Activated naive CD8-positive, alpha-beta T cell treated with anti-CD3 and anti-CD28 coated beads, Interleukin-2, amount 50 U/mL, for 24 hours (primary cell): Measurements from ENCODE around the gene DACH1.

ENCODE experiments used
- ATAC-seq: fragments of 150-1000 bp; cut with Tn5 transposase; one replicate; pipeline ENCODE4 v1.10.0; 2021
- DNase-seq: peaks from one replicate; pipeline ENCODE4 v3.0.0; 2021
- H3K27ac Mint-ChIP-seq: one replicate; pipeline ENCODE4 v1.8.0; 2021; ENCODE audit warnings: mild to moderate bottlenecking, mixed read lengths
- H3K27me3 Mint-ChIP-seq: one replicate; pipeline ENCODE4 v1.8.0; 2021; ENCODE audit warnings: mixed read lengths
- H3K36me3 Mint-ChIP-seq: one replicate; pipeline ENCODE4 v1.8.0; 2021; ENCODE audit warnings: low read depth, mixed read lengths
- H3K4me1 Mint-ChIP-seq: one replicate; pipeline ENCODE4 v1.8.0; 2021; ENCODE audit warnings: mixed read lengths
- H3K4me3 Mint-ChIP-seq: one replicate; pipeline ENCODE4 v1.8.0; 2021; ENCODE audit warnings: mild to moderate bottlenecking, moderate library complexity, mixed read lengths
- H3K9me3 Mint-ChIP-seq: one replicate; pipeline ENCODE4 v1.8.0; 2021; ENCODE audit warnings: mixed read lengths

The DACH1 gene

DNA sequence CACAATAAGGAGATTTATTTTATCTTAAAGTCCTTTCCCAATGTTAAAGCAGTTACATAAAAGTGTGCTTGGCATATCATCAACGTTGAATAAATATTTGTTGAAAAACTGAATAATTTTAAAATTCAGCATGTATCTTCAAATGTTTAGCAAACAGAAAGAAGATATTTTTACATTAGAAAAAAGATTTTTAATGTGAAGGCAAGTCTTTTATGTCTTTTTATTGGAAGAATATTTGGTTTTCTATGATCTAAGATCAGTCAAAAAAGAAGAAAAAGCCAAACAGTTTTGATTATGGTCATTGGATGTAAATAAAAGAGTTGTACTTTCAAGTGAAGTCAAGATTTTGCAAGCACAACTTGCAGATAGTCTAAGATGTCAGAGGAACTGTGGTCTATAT lies 397.4 kb downstream of the DACH1 start:
- Mint-ChIP-seq H3K36me3 (no peaks in the 10 kb centered on the region), H3K4me3 (no peak overlapping the region), H3K4me1 (no peaks in the 10 kb centered on the region), H3K27ac (no peak overlapping the region), H3K9me3 (no peaks in the 10 kb centered on the region), H3K27me3 (no peaks in the 10 kb centered on the region)
- ATAC-seq (no peak), DNase-seq (no peak)

DNA sequence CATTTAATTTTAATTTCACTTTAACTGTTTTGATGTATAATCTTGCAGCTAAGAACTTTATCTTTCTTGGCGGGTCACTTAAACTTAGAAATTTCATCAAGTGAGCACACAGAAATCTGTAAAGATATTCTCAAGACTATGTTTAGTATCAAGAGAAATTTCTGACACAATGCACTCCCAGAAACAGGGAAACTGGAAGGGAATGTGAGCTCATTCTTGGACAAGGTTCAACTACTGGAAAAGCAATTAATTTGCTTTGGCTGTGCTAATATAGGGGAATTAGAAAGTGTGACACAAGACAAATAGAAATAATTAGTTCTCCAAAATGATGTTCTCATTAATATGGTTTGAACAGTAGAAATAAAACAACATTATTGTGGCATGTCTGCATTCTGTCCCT lies 402.3 kb downstream of the DACH1 start:
- no peaks in the 10 kb centered on the region for H3K36me3 Mint-ChIP-seq
- H3K4me3 Mint-ChIP-seq, result no peak overlapping the region
- H3K27me3 Mint-ChIP-seq, result no peaks in the 10 kb centered on the region
- no peak overlapping the region for H3K27ac Mint-ChIP-seq
- peaks cover 1% of the 10 kb centered on the region for H3K4me1 Mint-ChIP-seq
- ATAC-seq (no peak), DNase-seq (no peak)
- no peaks in the 10 kb centered on the region for H3K9me3 Mint-ChIP-seq

DNA sequence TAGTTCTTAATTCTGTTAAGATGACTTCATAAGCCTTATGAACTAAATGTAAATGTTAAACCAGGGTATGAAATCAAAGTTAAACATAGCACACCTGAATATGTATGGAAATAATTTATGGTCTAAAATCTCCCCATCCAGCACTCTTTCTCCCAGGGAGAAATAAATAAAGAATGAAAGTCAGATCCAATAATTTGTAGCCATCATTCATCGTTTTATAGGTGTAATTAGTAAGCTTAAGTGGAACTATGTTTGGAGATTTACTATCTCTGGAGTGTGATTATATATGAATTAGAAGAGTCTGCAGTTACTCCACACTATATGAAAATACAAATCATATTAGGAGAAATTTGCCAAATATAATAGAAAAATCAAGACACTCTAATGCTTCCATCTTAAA lies 405.1 kb downstream of the DACH1 start:
- H3K4me1 Mint-ChIP-seq, result peaks cover 1% of the 10 kb centered on the region
- ATAC-seq, result no peak
- H3K9me3 Mint-ChIP-seq, result no peaks in the 10 kb centered on the region
- no peaks in the 10 kb centered on the region for H3K36me3 Mint-ChIP-seq
- H3K4me3 Mint-ChIP-seq, result no peak overlapping the region
- DNase-seq, result no peak
- no peak overlapping the region for H3K27ac Mint-ChIP-seq
- no peaks in the 10 kb centered on the region for H3K27me3 Mint-ChIP-seq

DNA sequence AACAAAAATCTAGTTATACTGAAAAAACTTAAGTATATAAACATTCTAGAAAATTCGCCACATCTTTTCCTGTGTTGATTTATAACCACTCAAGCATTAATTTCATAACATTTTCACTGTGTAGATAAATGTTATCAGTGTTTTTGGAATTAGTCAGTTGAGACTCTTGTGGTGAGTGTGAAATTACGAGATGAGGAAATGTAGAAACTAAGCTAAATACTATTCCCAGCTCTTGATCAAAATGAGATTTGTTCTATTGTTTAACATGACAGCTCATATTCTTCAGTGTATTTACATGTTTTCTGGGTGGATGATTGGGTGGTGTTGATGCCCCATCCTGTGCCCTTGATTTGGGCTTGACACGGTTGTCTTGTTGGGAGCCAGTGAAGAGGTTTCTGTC lies 406.8 kb downstream of the DACH1 start:
- Mint-ChIP-seq H3K4me1 (peaks cover 1% of the 10 kb centered on the region), H3K27ac (no peak overlapping the region), H3K9me3 (no peaks in the 10 kb centered on the region), H3K36me3 (no peaks in the 10 kb centered on the region), H3K27me3 (no peaks in the 10 kb centered on the region), H3K4me3 (no peak overlapping the region)
- ATAC-seq, result no peak
- DNase-seq, result no peak

DNA sequence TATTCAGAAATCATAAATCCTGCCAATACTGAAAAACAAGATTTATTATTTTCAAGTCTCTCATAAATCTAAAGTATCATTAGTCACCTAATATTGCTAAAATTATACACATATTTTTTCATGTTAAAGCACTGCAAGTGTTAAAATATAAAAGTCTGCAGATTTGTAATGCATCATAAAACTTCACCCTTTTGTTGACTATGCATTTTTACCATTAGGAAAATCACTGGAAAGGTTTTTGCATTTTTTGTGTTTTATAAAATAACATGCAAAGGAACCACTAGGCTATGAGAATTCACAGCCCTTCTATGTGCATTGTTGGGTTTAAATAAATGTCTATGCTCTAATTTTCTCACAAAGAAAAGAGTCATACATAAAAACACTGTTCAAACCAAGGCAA lies 407.3 kb downstream of the DACH1 start:
- H3K9me3 Mint-ChIP-seq, result no peaks in the 10 kb centered on the region
- DNase-seq (no peak), ATAC-seq (no peak)
- no peaks in the 10 kb centered on the region for H3K27me3 Mint-ChIP-seq
- no peaks in the 10 kb centered on the region for H3K36me3 Mint-ChIP-seq
- H3K4me3 Mint-ChIP-seq, result no peak overlapping the region
- H3K27ac Mint-ChIP-seq, result no peak overlapping the region
- H3K4me1 Mint-ChIP-seq, result peaks cover 1% of the 10 kb centered on the region

DNA sequence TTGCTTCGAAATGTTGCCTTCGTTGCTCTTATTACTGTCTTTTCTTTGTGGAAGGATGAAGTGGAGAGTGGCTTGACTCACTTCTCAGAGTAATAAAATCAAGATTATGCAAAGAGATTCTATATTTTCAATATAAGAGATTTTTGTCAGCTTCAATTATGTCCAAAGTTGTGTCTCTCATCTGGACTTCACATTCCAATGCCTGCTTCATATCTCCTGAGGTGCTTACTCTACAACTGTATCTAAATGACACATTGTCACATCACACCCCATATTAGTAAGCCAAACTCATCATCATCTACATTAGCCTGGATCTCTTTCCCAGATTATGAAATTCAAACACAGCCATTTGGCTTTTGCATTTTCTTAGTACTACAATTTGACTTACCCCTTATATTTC lies 409.4 kb downstream of the DACH1 start:
- H3K4me1 Mint-ChIP-seq, result peaks cover 1% of the 10 kb centered on the region
- H3K9me3 Mint-ChIP-seq, result no peaks in the 10 kb centered on the region
- no peaks in the 10 kb centered on the region for H3K36me3 Mint-ChIP-seq
- no peak for ATAC-seq
- H3K27ac Mint-ChIP-seq, result no peak overlapping the region
- no peaks in the 10 kb centered on the region for H3K27me3 Mint-ChIP-seq
- DNase-seq, result no peak
- H3K4me3 Mint-ChIP-seq, result no peak overlapping the region

DNA sequence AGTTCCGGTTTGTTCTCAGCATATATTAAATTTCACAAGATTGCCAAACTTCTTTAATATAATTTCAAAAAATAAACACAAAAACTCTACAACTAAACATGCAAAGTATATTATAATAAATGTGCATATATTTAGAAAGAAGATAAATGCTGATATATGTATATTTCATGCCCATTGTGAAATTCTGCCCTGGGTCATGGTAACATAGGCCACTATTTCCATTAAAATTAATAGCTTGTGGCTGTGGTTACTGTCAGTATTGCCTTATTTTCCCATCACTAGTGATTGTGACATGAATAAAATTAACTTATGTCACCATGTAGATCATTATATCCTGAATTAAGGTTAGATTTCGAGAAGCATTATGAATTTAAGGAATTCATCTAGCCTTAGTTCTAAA lies 410.9 kb downstream of the DACH1 start:
- H3K9me3 Mint-ChIP-seq, result no peaks in the 10 kb centered on the region
- ATAC-seq (no peak), DNase-seq (no peak)
- H3K27me3 Mint-ChIP-seq, result no peaks in the 10 kb centered on the region
- no peaks in the 10 kb centered on the region for H3K36me3 Mint-ChIP-seq
- H3K4me1 Mint-ChIP-seq, result peaks cover 1% of the 10 kb centered on the region
- no peak overlapping the region for H3K4me3 Mint-ChIP-seq
- H3K27ac Mint-ChIP-seq, result no peak overlapping the region

DNA sequence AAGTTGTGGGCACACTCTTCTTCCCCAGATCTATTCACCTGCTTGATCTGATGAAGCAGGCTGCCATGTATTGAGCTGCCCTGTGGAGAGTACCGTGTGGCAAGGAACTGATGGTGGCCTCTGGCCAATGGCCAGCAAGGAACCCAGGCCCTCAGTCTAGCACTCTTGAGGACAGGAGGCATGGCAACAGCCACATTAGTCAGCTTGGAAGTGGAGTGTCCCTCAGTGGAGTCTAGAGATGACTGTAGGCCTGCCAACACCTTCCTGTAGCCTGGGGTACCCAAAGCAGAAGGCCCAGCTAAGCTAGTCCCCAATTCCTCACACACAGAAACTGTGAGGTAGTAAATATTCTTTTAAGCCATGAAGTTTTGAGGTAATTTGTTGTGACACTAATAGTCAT lies 412.5 kb downstream of the DACH1 start:
- no peaks in the 10 kb centered on the region for H3K4me1 Mint-ChIP-seq
- no peaks in the 10 kb centered on the region for H3K27me3 Mint-ChIP-seq
- no peak overlapping the region for H3K4me3 Mint-ChIP-seq
- no peak overlapping the region for H3K27ac Mint-ChIP-seq
- ATAC-seq (no peak), DNase-seq (no peak)
- no peaks in the 10 kb centered on the region for H3K9me3 Mint-ChIP-seq
- no peaks in the 10 kb centered on the region for H3K36me3 Mint-ChIP-seq

DNA sequence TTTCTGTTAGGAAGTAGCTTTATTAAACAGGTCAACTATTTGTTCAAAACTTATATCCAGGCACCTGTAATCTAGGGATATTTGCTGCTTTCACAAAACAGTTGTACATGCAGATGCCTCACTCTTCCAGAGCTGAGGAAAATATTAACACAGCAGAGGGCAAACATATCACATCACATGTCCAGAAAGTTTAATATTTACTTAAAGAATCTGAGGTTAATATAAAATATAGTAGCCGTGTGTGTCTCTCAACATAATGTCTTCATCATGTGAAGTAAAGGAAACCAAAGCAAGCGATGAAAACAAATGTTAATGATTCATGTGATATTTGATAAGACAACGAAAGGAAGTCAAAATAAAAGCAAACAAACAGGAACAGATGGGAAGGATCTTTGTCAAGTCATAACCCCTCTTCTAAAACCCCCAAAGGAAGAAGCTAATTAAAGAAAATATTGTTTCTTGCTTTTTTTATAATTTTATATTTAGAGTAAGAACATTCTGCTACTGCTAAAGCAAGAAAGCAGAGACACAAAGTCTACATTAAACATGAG lies 418.8 kb downstream of the DACH1 start:
- H3K4me3 Mint-ChIP-seq, result no peak overlapping the region
- H3K27ac Mint-ChIP-seq, result no peak overlapping the region
- H3K36me3 Mint-ChIP-seq, result no peaks in the 10 kb centered on the region
- H3K27me3 Mint-ChIP-seq, result no peaks in the 10 kb centered on the region
- H3K9me3 Mint-ChIP-seq, result no peaks in the 10 kb centered on the region
- no peak for ATAC-seq
- DNase-seq, result no peak
- H3K4me1 Mint-ChIP-seq, result no peaks in the 10 kb centered on the region

DNA sequence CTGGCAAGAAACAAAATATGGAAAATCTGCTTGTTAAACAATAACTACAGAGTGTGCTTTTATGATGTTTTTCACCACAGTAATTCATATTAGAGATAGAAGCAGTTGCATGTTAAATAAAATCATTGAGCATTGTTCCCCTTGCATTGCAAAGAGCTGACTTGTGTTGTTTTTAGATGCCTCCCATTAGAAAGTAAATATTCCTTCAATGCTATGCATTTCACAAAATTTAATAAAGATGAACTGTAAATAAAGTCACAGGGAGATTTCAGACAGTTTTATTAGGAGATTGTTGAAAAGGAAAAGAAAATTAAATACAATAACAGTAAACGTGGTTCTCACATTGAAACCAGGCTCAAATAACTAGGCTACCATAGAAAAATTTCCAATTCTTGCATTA lies 429.3 kb downstream of the DACH1 start:
- no peak overlapping the region for H3K27ac Mint-ChIP-seq
- no peak for DNase-seq
- no peak for ATAC-seq
- H3K9me3 Mint-ChIP-seq, result no peaks in the 10 kb centered on the region
- no peaks in the 10 kb centered on the region for H3K36me3 Mint-ChIP-seq
- H3K4me3 Mint-ChIP-seq, result no peak overlapping the region
- H3K27me3 Mint-ChIP-seq, result no peaks in the 10 kb centered on the region
- no peaks in the 10 kb centered on the region for H3K4me1 Mint-ChIP-seq

DNA sequence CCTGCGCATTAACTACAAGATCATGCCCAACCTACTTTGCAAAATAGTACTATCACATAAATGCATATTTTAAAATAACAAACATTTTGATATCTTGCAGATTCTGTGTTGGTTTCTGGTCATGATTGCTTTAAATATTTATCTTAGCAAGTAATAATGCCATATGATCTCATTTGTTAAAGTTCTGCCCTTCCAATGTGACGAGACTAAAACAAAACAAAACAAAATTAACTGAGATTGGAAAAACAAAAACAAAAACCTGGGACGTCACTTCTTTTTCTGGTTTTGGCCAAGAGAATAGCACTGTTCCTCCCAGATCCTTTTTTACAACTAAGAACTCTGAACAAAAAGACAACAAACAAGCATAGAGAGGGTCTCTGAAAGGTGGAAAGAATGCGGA lies 436.3 kb downstream of the DACH1 start:
- DNase-seq, result no peak
- ATAC-seq, result no peak
- Mint-ChIP-seq H3K4me3 (no peak overlapping the region), H3K27me3 (no peaks in the 10 kb centered on the region), H3K4me1 (no peaks in the 10 kb centered on the region), H3K27ac (no peak overlapping the region), H3K9me3 (peaks cover 5% of the 10 kb centered on the region), H3K36me3 (no peaks in the 10 kb centered on the region)

DNA sequence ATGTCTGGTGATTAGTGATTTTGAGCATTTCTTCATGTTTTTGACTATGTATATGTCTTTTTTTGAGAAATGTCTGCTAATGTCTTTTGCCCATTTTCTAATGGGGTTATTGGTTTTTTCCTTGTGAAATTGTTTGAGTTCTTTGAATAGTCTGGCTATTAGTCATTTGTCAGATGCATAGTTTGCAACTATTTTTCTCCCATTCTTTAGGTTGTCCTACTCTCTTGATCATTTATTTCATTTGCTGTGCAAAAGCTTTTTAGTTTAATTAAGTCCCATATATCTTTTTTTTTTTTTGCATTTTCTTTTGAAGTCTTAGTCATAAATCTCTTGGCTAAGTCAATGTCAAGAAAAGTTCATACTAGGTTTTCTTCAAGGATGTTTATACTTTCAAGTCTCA lies 449.8 kb downstream of the DACH1 start:
- H3K36me3 Mint-ChIP-seq, result no peaks in the 10 kb centered on the region
- no peaks in the 10 kb centered on the region for H3K27me3 Mint-ChIP-seq
- DNase-seq, result no peak
- H3K4me3 Mint-ChIP-seq, result no peak overlapping the region
- no peak overlapping the region for H3K27ac Mint-ChIP-seq
- H3K9me3 Mint-ChIP-seq, result peaks cover 30% of the 10 kb centered on the region
- H3K4me1 Mint-ChIP-seq, result no peaks in the 10 kb centered on the region
- no peak for ATAC-seq

DNA sequence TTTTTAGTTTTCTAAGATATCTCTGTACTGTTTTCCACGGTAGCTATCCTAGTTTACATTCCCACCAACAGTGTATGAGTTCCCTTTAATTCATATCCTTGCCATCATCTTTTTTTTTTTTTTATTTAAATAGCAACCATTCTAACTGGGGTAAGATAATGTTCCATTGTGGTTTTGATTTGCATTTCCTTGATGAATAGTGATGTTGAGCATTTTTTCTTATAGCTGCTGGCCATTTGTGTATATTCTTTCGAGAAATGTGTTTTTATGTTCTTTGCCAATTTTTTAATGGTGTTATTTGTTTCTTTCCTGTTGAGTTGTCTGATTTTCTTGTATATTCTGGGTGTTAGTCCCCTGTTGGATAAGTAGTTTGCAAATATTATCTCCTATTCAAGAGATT lies 454.8 kb downstream of the DACH1 start:
- DNase-seq (no peak), ATAC-seq (no peak)
- Mint-ChIP-seq H3K4me3 (no peak overlapping the region), H3K27me3 (no peaks in the 10 kb centered on the region), H3K27ac (no peak overlapping the region), H3K4me1 (no peaks in the 10 kb centered on the region), H3K36me3 (no peaks in the 10 kb centered on the region), H3K9me3 (no peaks in the 10 kb centered on the region)

DNA sequence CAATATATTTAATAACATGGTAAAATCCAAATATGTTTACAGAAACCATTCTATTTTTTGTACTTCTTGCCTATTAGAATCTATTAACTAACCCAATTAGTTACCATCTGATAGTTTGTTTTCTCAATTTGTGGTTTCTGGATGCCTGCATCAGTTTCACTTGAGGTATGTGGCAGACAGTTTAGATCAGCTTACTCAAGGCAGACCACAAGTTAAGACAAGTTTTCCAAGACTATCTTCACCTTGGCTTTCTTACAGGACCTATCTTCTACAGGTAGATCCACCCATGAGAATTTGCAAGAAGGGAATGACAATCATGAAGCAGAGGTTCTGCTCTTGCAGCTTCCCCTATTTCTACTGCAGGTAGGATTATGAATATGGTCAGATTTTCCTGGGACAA lies 458.6 kb downstream of the DACH1 start:
- Mint-ChIP-seq H3K36me3 (no peaks in the 10 kb centered on the region), H3K4me1 (no peaks in the 10 kb centered on the region), H3K27ac (no peak overlapping the region), H3K9me3 (no peaks in the 10 kb centered on the region), H3K27me3 (no peaks in the 10 kb centered on the region), H3K4me3 (no peak overlapping the region)
- DNase-seq, result no peak
- ATAC-seq, result no peak

DNA sequence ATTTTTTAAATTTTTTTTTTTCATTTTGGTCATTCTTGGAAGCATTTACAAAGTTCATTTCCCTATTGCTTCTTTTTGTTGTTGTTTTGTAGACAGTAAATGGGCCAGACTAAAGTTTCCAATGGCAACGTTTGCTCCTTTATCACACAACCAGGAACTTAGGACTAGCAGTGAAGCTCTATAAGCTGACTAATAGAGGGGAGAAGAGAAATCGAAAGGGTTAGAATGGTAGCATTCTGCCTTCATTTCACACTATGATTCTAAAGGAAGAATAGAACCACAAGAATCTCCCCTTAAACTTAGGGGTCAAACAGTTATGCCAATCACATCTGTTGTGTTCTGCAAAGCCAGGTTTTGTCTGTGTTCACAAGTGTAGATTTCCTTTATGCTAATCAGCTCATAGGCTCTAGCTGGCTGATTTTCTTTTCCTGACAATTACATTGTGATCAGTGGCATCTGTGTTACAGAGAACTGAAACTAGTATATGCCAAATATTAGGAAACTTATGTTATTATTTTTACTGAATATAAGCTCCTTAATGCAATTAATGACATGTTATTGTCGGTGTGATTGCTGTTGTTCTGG lies 467.3 kb downstream of the DACH1 start:
- H3K27ac Mint-ChIP-seq, result no peak overlapping the region
- H3K4me3 Mint-ChIP-seq, result no peak overlapping the region
- DNase-seq (no peak), ATAC-seq (no peak)
- H3K9me3 Mint-ChIP-seq, result no peaks in the 10 kb centered on the region
- H3K36me3 Mint-ChIP-seq, result no peaks in the 10 kb centered on the region
- H3K4me1 Mint-ChIP-seq, result no peaks in the 10 kb centered on the region
- no peaks in the 10 kb centered on the region for H3K27me3 Mint-ChIP-seq

DNA sequence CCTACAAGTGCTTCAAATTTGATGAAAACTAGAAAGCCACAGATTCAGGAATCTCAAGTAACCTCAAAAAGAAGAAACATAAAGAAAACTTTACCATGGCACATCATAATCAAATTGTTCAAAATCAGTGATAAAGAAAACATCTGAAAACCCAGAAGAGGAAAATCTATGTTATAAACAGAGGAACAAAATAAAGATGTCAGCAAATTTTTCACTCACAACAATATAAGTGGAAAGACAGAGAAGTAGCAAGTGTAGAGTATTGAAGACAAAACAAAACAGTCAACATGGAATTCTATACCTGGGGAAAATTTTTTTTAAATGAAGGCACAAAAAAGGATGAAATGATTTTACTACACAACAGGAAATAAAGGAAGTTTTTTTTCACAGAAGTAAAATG lies 470.9 kb downstream of the DACH1 start:
- DNase-seq, result no peak
- Mint-ChIP-seq H3K4me3 (no peak overlapping the region), H3K4me1 (no peaks in the 10 kb centered on the region), H3K27ac (no peak overlapping the region), H3K9me3 (peaks cover 7% of the 10 kb centered on the region), H3K27me3 (no peaks in the 10 kb centered on the region), H3K36me3 (no peaks in the 10 kb centered on the region)
- no peak for ATAC-seq
